HG03521 (cell line): ENCODE results near the gene MIER3.
"Not testable (repeated sequence)": the region's sequence is repeated elsewhere in the genome, so short reads cannot be mapped to it uniquely, and the experiment has no call there.

Experiments used
- ATAC-seq: cut with Tn5 transposase; IDR thresholded peaks from one replicate; pipeline ENCODE4 v1.9.1; 2021; ENCODE audit warnings: mild to moderate bottlenecking, moderate library complexity; ENCODE audit not compliant: unreplicated experiment

Gene MIER3

GRCh38 chr5:56951946-56952691 is at the start of gene MIER3:
TSS of gene MIER3 (minus strand) at chr5:56952123. CDS start at chr5:56952102, 21 bp downstream.
- peak; percentile 91 for ATAC-seq

- ATAC-seq: no peak
These were observed 43.7 kb upstream of the MIER3 start for GRCh38 chr5:56995596-56995995.

GRCh38 chr5:56993241-56993640 is 41.3 kb upstream of the MIER3 start:
- ATAC-seq: no peak

GRCh38 chr5:56989676-56990075 is 37.8 kb upstream of the MIER3 start:
- ATAC-seq: no peak

- ATAC-seq: no peak
These were observed 36.6 kb upstream of the MIER3 start for GRCh38 chr5:56988490-56988889.

GRCh38 chr5:56987171-56987570 is 35.2 kb upstream of the MIER3 start:
- ATAC-seq: no peak

- ATAC-seq: no peak
These were observed 34.7 kb upstream of the MIER3 start for GRCh38 chr5:56986626-56986947.

GRCh38 chr5:56985936-56986625 is 34.2 kb upstream of the MIER3 start:
- no peak for ATAC-seq

- no peak for ATAC-seq
These were observed 32.5 kb upstream of the MIER3 start for GRCh38 chr5:56984445-56984844.

- peak; percentile 64 for ATAC-seq
These were observed 31.9 kb upstream of the MIER3 start for GRCh38 chr5:56983593-56984361.

GRCh38 chr5:56981548-56982315 is 29.8 kb upstream of the MIER3 start:
- no peak for ATAC-seq

- ATAC-seq: no peak
These were observed 28.0 kb upstream of the MIER3 start for GRCh38 chr5:56979968-56980367.

- not testable (repeated sequence) for ATAC-seq
These were observed 27.6 kb upstream of the MIER3 start for GRCh38 chr5:56979526-56979925.

GRCh38 chr5:56977822-56978221 is 25.9 kb upstream of the MIER3 start:
- ATAC-seq: no peak

- ATAC-seq: no peak
These were observed 25.1 kb upstream of the MIER3 start for GRCh38 chr5:56977021-56977420.

- ATAC-seq: no peak
These were observed 22.3 kb upstream of the MIER3 start for GRCh38 chr5:56974241-56974640.

GRCh38 chr5:56973473-56973872 is 21.6 kb upstream of the MIER3 start:
- no peak for ATAC-seq

- ATAC-seq: no peak
These were observed 19.4 kb upstream of the MIER3 start for GRCh38 chr5:56971275-56971674.

GRCh38 chr5:56964173-56964572 is 12.2 kb upstream of the MIER3 start:
- ATAC-seq: no peak

- no peak for ATAC-seq
These were observed 11.3 kb upstream of the MIER3 start for GRCh38 chr5:56963246-56963645.

- no peak for ATAC-seq
These were observed 10.4 kb upstream of the MIER3 start for GRCh38 chr5:56962286-56962685.
